ENCODE results near the gene SDCCAG8. TPM values are rescaled to one million over a fixed set of nuclear protein-coding genes. Genes with fewer than 3 reads are reported as not detected.

SDCCAG8 gene
- total RNA-seq, 1 experiment from 2014 or later, result 10.0 TPM

- no peaks in the 10 kb centered on the region for H3K79me1 ChIP-seq (ENCODE audit: insufficient read depth, low read depth, low read length, poor library complexity, severe bottlenecking)
- no peak overlapping the region for H3K23ac ChIP-seq (ENCODE audit: insufficient read length, low read depth, low read length)
- no peak overlapping the region for H3K56ac ChIP-seq (ENCODE audit: insufficient read length, low read depth, low read length)
- H4K91ac ChIP-seq (ENCODE audit: insufficient read length, low read depth, low read length), result no peak overlapping the region
- H3K23me2 ChIP-seq (ENCODE audit: insufficient read length, low read depth, low read length, poor library complexity, severe bottlenecking), result no peaks in the 10 kb centered on the region
- H4K5ac ChIP-seq (ENCODE audit: insufficient read length, low read depth, low read length), result no peak overlapping the region
- Mint-ChIP-seq H3K4me1 (peaks cover 10 to 24% of the 10 kb centered on the region in 2 experiments), H3K36me3 (ENCODE audit: insufficient read depth in 1 of 3, low read depth in 3 of 3) (no peaks in the 10 kb centered on the region), H3K4me3 (no peak overlapping the region), H3K27me3 (ENCODE audit: low read depth) (no peaks in the 10 kb centered on the region), H3K9me3 (no peaks in the 10 kb centered on the region), H3K27ac (no peak overlapping the region)
- no peak overlapping the region for H2AFZ ChIP-seq (ENCODE audit: low read length)
- H3K4me1 ChIP-seq (ENCODE audit: insufficient read depth, low read length), result no peaks in the 10 kb centered on the region; the same call in 1 of the 2 replicates
- H2BK20ac ChIP-seq (ENCODE audit: low read depth, low read length, poor library complexity, severe bottlenecking), result no peak overlapping the region
- no peaks in the 10 kb centered on the region for H3K9me3 ChIP-seq (ENCODE audit: control insufficient read depth, low read depth, low read length)
- no peak overlapping the region for H3K18ac ChIP-seq (ENCODE audit: insufficient read length, low read depth, low read length)
- H2AK5ac ChIP-seq (ENCODE audit: insufficient read length, low read length), result no peak overlapping the region
- no peak overlapping the region for H2BK120ac ChIP-seq (ENCODE audit: low read depth, low read length, poor library complexity, severe bottlenecking)
- no peak overlapping the region for H3K14ac ChIP-seq (ENCODE audit: insufficient read depth, low read length)
- no peak overlapping the region for H3K9ac ChIP-seq (ENCODE audit: extremely low read depth, insufficient read length, low read length)
- H2BK15ac ChIP-seq (ENCODE audit: low read depth, low read length), result no peak overlapping the region
- H3K4me2 ChIP-seq (ENCODE audit: insufficient read depth, insufficient read length, low read length), result no peak overlapping the region
- no peak overlapping the region for H2BK12ac ChIP-seq (ENCODE audit: insufficient read length, low read depth, low read length)
- no peak overlapping the region for H2BK5ac ChIP-seq (ENCODE audit: insufficient read length, low read length)
- no peak overlapping the region for H3K27ac ChIP-seq (ENCODE audit: insufficient read length, low read depth, low read length)
- H3K4ac ChIP-seq (ENCODE audit: low read depth, low read length), result no peak overlapping the region
- DNase-seq, result no peak
- H3K79me2 ChIP-seq (ENCODE audit: insufficient read depth, low read length), result no peaks in the 10 kb centered on the region
- no peak overlapping the region for H3T11ph ChIP-seq (ENCODE audit: low read length)
- TF ChIP-seq CTCF (conservative IDR thresholded peaks at IDR 0.05), result no peak; the same call in 2 of the 3 replicates
- H4K8ac ChIP-seq (replicated peaks; ENCODE audit: insufficient read length, low read depth, low read length), result no peak overlapping the region
- WGBS (ENCODE audit: extremely low coverage, insufficient read length, low lambda C conversion rate), result no CpG with 5 or more reads among the region's 3 CpGs
- no peaks in the 10 kb centered on the region for H3K27me3 ChIP-seq (ENCODE audit: insufficient read depth, low read length)
- no peaks in the 10 kb centered on the region for H4K20me1 ChIP-seq (ENCODE audit: control insufficient read depth, insufficient read depth, insufficient read length)
Observed at GRCh38 chr1:243435836-243436235, 180.0 kb downstream of the SDCCAG8 start.
